Keratinocyte (primary cell): ENCODE results near the gene APOB. TPM values are rescaled to one million over a fixed set of nuclear protein-coding genes. Genes with fewer than 3 reads are reported as not detected.

ENCODE experiments used
- DNase-seq: peaks from one replicate; pipeline ENCODE4 v3.0.0-alpha.2; 2011; ENCODE audit warnings: low read depth, missing footprints, low spot score
- FAIRE-seq: peaks from 2 replicates; lab custom pipeline; 2011; peaks lifted over from hg19 to GRCh38; lab: Jason Lieb, UNC
- H2AFZ ChIP-seq: 2 replicates; pipeline ENCODE4 v1.6.0; 2012; ENCODE audit warnings: low read length, control low read depth, inconsistent platforms; ENCODE audit not compliant: control insufficient read depth
- H3K27ac ChIP-seq: 2 replicates; pipeline ENCODE4 v1.5.1; 2011; ENCODE audit warnings: low read length; ENCODE audit not compliant: control insufficient read depth, insufficient read depth
- H3K27me3 ChIP-seq: 3 replicates; pipeline ENCODE4 v1.6.0; 2011; ENCODE audit warnings: low read length; ENCODE audit not compliant: control insufficient read depth, insufficient read depth; ENCODE audit errors: extremely low read depth
- H3K36me3 ChIP-seq, 2 experiments: 2 replicates in 1 of 2; 3 replicates in 1 of 2; pipeline ENCODE4 v1.5.1; 2011; ENCODE audit warnings: low read length in 2 of 2, mild to moderate bottlenecking in 1 of 2; ENCODE audit not compliant: control insufficient read depth in 2 of 2, insufficient read depth in 2 of 2; ENCODE audit errors: extremely low read depth in 1 of 2
- H3K4me1 ChIP-seq: 3 replicates; pipeline ENCODE4 v1.5.1; 2011; ENCODE audit warnings: low read length; ENCODE audit not compliant: control insufficient read depth, insufficient read depth; ENCODE audit errors: extremely low read depth
- H3K4me2 ChIP-seq: 3 replicates; pipeline ENCODE4 v1.6.0; 2011; ENCODE audit warnings: low read depth, low read length; ENCODE audit not compliant: control insufficient read depth, insufficient read depth; ENCODE audit errors: extremely low read depth
- H3K4me3 ChIP-seq, 3 experiments: fragments of 200-600 bp in 1 of 3; sonication (generic) in 1 of 3; 2 replicates in 2 of 3; 3 replicates in 1 of 3; pipeline ENCODE4 v1.5.1; 2011 to 2016; ENCODE audit warnings: low read length in 3 of 3, mild to moderate bottlenecking in 3 of 3, control low read depth in 2 of 3, inconsistent platforms in 1 of 3, low read depth in 1 of 3, mixed read lengths in 1 of 3, mixed run types in 1 of 3, moderate library complexity in 1 of 3; ENCODE audit not compliant: control insufficient read depth in 2 of 3, insufficient read depth in 2 of 3; ENCODE audit errors: extremely low read depth in 1 of 3
- H3K79me2 ChIP-seq: 2 replicates; pipeline ENCODE4 v1.6.0; 2012; ENCODE audit warnings: low read length; ENCODE audit not compliant: control insufficient read depth, insufficient read depth
- H3K9ac ChIP-seq: 3 replicates; pipeline ENCODE4 v1.6.0; 2011; ENCODE audit warnings: low read length; ENCODE audit not compliant: control insufficient read depth, insufficient read depth; ENCODE audit errors: extremely low read depth
- H3K9me1 ChIP-seq: 3 replicates; pipeline ENCODE4 v1.6.0; 2011; ENCODE audit warnings: low read length; ENCODE audit not compliant: control insufficient read depth, insufficient read depth; ENCODE audit errors: extremely low read depth
- H3K9me3 ChIP-seq: 2 replicates; pipeline ENCODE4 v1.5.1; 2012; ENCODE audit warnings: low read depth, low read length; ENCODE audit not compliant: control insufficient read depth
- H4K20me1 ChIP-seq: 3 replicates; pipeline ENCODE4 v1.6.0; 2011; ENCODE audit warnings: low read length; ENCODE audit not compliant: control insufficient read depth, insufficient read depth; ENCODE audit errors: extremely low read depth
- EZH2 ChIP-seq: IDR thresholded peaks from one replicate; pipeline ENCODE4 v1.6.1; 2012; ENCODE audit warnings: inconsistent platforms, mild to moderate bottlenecking, low read length, moderate library complexity
- dilution Hi-C: fragments of 300-500 bp; cut with MboI; formaldehyde crosslinking; loops from one replicate; pipeline ENCODE4 v1.7.0; 2020; ENCODE audit warnings: low sequenced_read_pairs; ENCODE audit not compliant: extremely low pct_ligation_motif_present
- polyA plus RNA-seq, 5 experiments: library from polyadenylated mRNA; depleted of rRNA in 3 of 5; stranded (reverse) in 3 of 5; stranded (forward) in 1 of 5; unstranded in 1 of 5; fragments of >200 nt; gene quantifications; 1 replicate in 1 of 5; 2 replicates in 3 of 5; 3 replicates in 1 of 5; pipeline versions ENCODE4 v1.2.1 to v1.2.3, GENCODE V29; 2011 to 2012; ENCODE audit warnings: missing spikeins in 2 of 5, low read depth in 1 of 5, low replicate concordance in 1 of 5
- TF ChIP-seq, protein P1 (sequence below), 3 experiments: IDR thresholded peaks in 1 of 3; conservative IDR thresholded peaks in 1 of 3; optimal IDR thresholded peaks in 1 of 3; 2 replicates in 2 of 3; 3 replicates in 1 of 3; pipeline versions ENCODE3 to v1.5.1; 2011; ENCODE audit warnings: low read length in 3 of 3, mild to moderate bottlenecking in 3 of 3, moderate library complexity in 2 of 3, control low read depth in 1 of 3, inconsistent platforms in 1 of 3; ENCODE audit not compliant: insufficient read depth in 2 of 3; ENCODE audit errors: extremely low read depth in 1 of 3

The APOB gene
- polyA plus RNA-seq, 1 donor (not counting 4 experiments of a cell fraction or from before 2014, with no cell fraction given): 0.01 TPM

DNA sequence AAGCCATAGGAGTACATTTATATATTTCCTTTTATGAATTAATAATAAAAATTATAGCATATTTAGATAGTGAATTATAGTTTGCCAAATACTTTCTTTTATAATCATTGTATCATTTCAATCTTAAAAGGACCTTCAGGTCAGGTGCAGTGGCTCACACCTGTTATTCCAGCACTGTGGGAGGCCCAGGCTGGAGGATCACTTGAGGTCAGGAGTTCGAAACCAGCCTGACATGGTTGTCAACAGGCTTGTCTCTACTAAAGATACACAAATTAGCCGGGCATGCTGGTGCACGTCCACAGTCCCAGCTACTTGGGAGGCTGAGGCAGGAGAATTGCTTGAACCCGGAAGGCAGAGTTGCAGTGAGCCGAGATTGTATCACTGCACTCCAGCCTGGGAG lies 19.7 kb downstream of the APOB start:
- Histone ChIP-seq H4K20me1 (no peaks in the 10 kb centered on the region), H3K27ac (no peak overlapping the region), H3K36me3 (no peaks in the 10 kb centered on the region), H3K9ac (no peak overlapping the region), H2AFZ (no peak overlapping the region), H3K4me1 (no peaks in the 10 kb centered on the region), H3K4me3 (no peak overlapping the region), H3K27me3 (no peaks in the 10 kb centered on the region), H3K79me2 (no peaks in the 10 kb centered on the region), H3K9me1 (no peaks in the 10 kb centered on the region), H3K4me2 (no peak overlapping the region), H3K9me3 (no peaks in the 10 kb centered on the region)
- TF ChIP-seq EZH2: no peak
- TF ChIP-seq, protein P1, sequence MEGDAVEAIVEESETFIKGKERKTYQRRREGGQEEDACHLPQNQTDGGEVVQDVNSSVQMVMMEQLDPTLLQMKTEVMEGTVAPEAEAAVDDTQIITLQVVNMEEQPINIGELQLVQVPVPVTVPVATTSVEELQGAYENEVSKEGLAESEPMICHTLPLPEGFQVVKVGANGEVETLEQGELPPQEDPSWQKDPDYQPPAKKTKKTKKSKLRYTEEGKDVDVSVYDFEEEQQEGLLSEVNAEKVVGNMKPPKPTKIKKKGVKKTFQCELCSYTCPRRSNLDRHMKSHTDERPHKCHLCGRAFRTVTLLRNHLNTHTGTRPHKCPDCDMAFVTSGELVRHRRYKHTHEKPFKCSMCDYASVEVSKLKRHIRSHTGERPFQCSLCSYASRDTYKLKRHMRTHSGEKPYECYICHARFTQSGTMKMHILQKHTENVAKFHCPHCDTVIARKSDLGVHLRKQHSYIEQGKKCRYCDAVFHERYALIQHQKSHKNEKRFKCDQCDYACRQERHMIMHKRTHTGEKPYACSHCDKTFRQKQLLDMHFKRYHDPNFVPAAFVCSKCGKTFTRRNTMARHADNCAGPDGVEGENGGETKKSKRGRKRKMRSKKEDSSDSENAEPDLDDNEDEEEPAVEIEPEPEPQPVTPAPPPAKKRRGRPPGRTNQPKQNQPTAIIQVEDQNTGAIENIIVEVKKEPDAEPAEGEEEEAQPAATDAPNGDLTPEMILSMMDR (optimal IDR thresholded peaks at IDR 0.05 in 1 of 3, IDR thresholded peaks at IDR 0.05 in 1 of 3, conservative IDR thresholded peaks at IDR 0.05 in 1 of 3; ENCODE audit: extremely low read depth in 1 of 3, insufficient read depth in 2 of 3, low read length in 3 of 3): no peak
- DNase-seq: no peak
- dilution Hi-C loops: no loop called here
- FAIRE-seq: no peak

DNA sequence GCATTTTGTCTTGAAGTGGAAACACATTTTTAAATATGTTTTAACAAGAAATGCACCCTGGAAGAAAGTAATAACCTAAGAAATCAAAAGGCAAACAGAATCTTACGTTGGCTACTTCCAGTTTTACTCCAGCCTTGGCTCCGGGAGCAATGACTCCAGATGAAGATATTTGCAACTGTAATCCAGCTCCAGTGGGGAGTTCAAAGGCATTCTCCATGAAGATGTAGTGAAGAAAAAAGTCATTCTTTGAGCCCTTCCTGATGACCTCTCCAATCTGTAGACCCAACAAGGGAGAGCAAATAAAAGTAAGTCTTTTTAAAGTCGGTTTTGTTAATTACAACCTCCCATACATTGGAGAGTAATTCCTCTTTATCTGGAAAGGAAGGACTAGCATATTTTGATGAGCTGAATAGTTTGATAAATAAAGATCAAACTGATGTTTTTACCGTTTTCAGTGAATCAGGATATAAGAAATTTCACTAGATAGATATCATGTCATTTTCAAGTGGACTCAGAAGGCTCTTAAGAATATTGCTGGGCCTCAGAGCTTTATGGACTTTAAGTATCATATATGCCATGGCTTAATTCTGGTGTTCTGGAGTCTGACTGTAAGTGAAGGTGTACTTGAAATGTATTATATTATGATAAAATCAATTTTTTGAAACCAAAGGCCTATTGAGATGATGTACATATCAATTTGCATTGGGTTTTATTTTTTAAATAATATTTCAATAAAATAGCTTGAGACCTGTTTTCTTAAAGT lies 20.3 kb downstream of the APOB start:
- no peak for FAIRE-seq
- no peak overlapping the region for H3K27ac ChIP-seq
- no peak for TF ChIP-seq EZH2
- TF ChIP-seq, protein P1 (optimal IDR thresholded peaks at IDR 0.05 in 1 of 3, IDR thresholded peaks at IDR 0.05 in 1 of 3, conservative IDR thresholded peaks at IDR 0.05 in 1 of 3; ENCODE audit: extremely low read depth in 1 of 3, insufficient read depth in 2 of 3, low read length in 3 of 3): no peak

More for the DNA sequence above, 20.3 kb downstream of the APOB start:
- Histone ChIP-seq H3K27me3 (no peaks in the 10 kb centered on the region), H3K79me2 (no peaks in the 10 kb centered on the region), H3K4me3 (no peak overlapping the region), H3K9ac (no peak overlapping the region), H3K4me1 (no peaks in the 10 kb centered on the region), H2AFZ (no peak overlapping the region), H3K9me1 (no peaks in the 10 kb centered on the region), H4K20me1 (no peaks in the 10 kb centered on the region), H3K36me3 (no peaks in the 10 kb centered on the region), H3K9me3 (no peaks in the 10 kb centered on the region), H3K4me2 (no peak overlapping the region)
- DNase-seq: no peak
- dilution Hi-C loops: no loop called here
